ENCODE results near the gene CYBC1.

- TF ChIP-seq CTCF (conservative IDR thresholded peaks at IDR 0.05; ENCODE audit: low read depth, low read length) = no peak
- no peak for TF ChIP-seq CEBPB (IDR thresholded peaks at IDR 0.05; ENCODE audit: low read depth, low read length)
- TF ChIP-seq POLR2A (IDR thresholded peaks at IDR 0.05; ENCODE audit: low read depth, low read length) = no peak
- TF ChIP-seq RFX5 (IDR thresholded peaks at IDR 0.05; ENCODE audit: low read depth, low read length) = no peak
- no peak for TF ChIP-seq CHD1 (IDR thresholded peaks at IDR 0.05; ENCODE audit: low read depth, low read length)
- no peak for TF ChIP-seq RAD21 (IDR thresholded peaks at IDR 0.05; ENCODE audit: low read length)
- no peak for TF ChIP-seq BHLHE40 (IDR thresholded peaks at IDR 0.05; ENCODE audit: low read depth, low read length)
- TF ChIP-seq ELK1 (IDR thresholded peaks at IDR 0.05; ENCODE audit: borderline replicate concordance, low read depth, low read length) = no peak
- no peak for TF ChIP-seq MAZ (IDR thresholded peaks at IDR 0.05; ENCODE audit: borderline replicate concordance, low read depth, low read length)
- TF ChIP-seq RCOR1 (IDR thresholded peaks at IDR 0.05; ENCODE audit: insufficient replicate concordance, low read length) = peak; percentile 67
- no peak for TF ChIP-seq NFE2L2 (IDR thresholded peaks at IDR 0.05; ENCODE audit: low read depth, low read length)
- no peak for TF ChIP-seq USF2 (IDR thresholded peaks at IDR 0.05; ENCODE audit: low read depth, low read length)
Measured at GRCh38 chr17:82435103-82435502, 15.4 kb downstream of the CYBC1 start.

Data from IMR-90 (cell line).